ENCODE measurements around the gene DRAM2. TPM values are rescaled to one million over a fixed set of nuclear protein-coding genes. Genes with fewer than 3 reads are reported as not detected.
"Not testable (repeated sequence)": the region's sequence is repeated elsewhere in the genome, so short reads cannot be mapped to it uniquely, and the experiment has no call there.

The DRAM2 gene
- total RNA-seq, 2 donors from 2014 or later, result 11.9 to 27.5 TPM

DNA sequence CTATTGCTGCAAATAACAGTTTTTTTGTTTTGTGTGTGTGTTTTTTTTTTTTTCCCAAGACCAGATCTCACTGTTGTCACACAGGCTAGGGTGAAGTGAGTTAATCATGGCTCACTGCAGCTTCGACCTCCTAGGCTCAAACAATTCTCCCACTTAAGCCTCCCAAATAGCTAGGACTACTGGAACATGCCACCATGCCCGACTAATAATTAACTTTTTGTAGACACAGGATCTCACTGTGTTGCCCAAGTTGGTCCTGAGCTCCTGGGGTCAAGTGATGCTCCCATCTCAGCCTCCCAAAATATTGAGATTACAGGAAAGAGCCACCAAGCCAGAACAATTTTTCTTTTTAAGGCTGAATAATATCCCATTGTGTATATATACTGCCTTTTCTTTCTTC is 34.9 kb downstream of the DRAM2 start:
- intact Hi-C loops (cut with DNase I), result no loop called here
- H3K27me3 ChIP-seq, result no peaks in the 10 kb centered on the region
- peaks cover 1% of the 10 kb centered on the region for H3K4me1 ChIP-seq
- no peaks in the 10 kb centered on the region for H3K9me3 ChIP-seq
- 67% methylated on average over 2 of the region's 2 CpGs for WGBS, 2 donors
- H3K27ac ChIP-seq, result no peak overlapping the region
- no peak for DNase-seq
- TF ChIP-seq, protein P1, sequence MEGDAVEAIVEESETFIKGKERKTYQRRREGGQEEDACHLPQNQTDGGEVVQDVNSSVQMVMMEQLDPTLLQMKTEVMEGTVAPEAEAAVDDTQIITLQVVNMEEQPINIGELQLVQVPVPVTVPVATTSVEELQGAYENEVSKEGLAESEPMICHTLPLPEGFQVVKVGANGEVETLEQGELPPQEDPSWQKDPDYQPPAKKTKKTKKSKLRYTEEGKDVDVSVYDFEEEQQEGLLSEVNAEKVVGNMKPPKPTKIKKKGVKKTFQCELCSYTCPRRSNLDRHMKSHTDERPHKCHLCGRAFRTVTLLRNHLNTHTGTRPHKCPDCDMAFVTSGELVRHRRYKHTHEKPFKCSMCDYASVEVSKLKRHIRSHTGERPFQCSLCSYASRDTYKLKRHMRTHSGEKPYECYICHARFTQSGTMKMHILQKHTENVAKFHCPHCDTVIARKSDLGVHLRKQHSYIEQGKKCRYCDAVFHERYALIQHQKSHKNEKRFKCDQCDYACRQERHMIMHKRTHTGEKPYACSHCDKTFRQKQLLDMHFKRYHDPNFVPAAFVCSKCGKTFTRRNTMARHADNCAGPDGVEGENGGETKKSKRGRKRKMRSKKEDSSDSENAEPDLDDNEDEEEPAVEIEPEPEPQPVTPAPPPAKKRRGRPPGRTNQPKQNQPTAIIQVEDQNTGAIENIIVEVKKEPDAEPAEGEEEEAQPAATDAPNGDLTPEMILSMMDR (IDR thresholded peaks at IDR 0.05), result no peak
- TF ChIP-seq POLR2A (IDR thresholded peaks at IDR 0.05), result no peak
- H3K36me3 ChIP-seq (replicated peaks in 1 of 2; ENCODE audit: insufficient read depth in 1 of 2, low read depth in 2 of 2), result no peaks in the 10 kb centered on the region
- H3K4me3 ChIP-seq, result no peak overlapping the region
- no peak for ATAC-seq

DNA sequence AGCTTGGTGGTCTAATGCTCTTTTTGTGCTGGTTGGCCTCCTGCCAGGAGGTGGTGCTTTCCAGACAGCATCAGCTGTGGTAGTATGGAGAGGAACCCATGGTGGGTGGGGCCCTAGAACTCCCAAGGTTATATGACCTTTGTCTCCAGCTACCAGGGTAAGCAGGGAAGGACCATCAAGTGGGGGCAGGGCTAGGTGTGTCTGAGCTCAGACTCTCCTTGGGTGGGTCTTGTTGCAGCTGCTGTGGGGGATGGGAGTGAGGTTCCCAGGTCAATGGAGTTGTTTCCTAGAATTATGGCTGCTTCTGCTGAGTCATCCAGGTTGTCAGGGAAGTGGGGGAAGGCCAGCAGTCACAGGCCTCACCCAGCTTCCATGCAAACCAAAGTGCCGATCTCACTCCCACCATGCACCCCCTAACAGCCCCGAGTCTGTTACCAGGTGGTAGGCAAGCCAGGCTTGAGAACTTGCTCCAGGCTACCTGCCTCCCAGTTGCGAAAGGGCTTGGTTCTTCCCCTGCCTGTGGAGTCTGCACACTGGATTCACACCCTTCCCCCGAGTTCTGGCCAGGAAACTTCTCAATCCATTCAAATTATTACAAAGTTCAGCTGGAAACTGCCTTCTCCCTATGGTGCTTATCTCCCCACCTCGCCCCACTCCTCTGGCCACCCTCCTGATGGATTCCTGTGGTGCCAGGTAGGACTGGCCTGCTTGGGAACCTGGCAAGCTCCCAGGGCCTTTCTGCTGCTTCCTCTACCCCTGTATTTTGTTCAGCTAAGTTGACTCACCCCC is 37.8 kb downstream of the DRAM2 start:
- ATAC-seq, result no peak

DNA sequence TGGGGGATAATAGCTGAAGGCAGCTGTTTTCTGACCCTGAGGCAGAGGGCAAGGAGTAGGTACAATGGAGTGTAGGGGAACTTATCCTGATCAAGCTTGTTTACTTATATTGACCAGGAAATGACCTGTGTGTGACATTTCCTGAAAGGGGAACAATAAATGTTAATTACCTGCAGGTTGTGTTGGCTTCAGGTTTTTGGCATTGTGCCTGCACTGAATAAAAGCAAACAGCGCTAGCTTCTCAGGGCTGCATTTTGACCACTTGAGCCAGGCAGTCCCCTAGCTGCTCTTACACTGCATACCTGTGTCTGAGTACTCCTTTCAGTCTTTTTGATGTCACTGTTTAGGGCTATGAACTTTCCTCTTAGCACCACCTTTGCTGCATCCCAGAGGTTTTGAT is 40.6 kb downstream of the DRAM2 start:
- no peak overlapping the region for H3K4me3 ChIP-seq
- no peak for TF ChIP-seq POLR2A (IDR thresholded peaks at IDR 0.05)
- TF ChIP-seq, protein P1 (IDR thresholded peaks at IDR 0.05), result no peak
- no peaks in the 10 kb centered on the region for H3K36me3 ChIP-seq (replicated peaks in 1 of 2; ENCODE audit: insufficient read depth in 1 of 2, low read depth in 2 of 2)
- intact Hi-C loops (cut with DNase I), result no loop called here
- 69 to 88% methylated on average over 1 of the region's 1 CpG for WGBS, 2 donors
- ATAC-seq, result no peak
- H3K27me3 ChIP-seq, result no peaks in the 10 kb centered on the region
- no peaks in the 10 kb centered on the region for H3K4me1 ChIP-seq
- no peak overlapping the region for H3K27ac ChIP-seq
- no peak for DNase-seq
- H3K9me3 ChIP-seq, result no peaks in the 10 kb centered on the region

More for the DNA sequence above, 37.8 kb downstream of the DRAM2 start:
- H3K4me1 ChIP-seq, result no peaks in the 10 kb centered on the region
- no peak for DNase-seq
- H3K27me3 ChIP-seq, result no peaks in the 10 kb centered on the region
- 79 to 89% methylated on average over 4 to 5 of the region's 5 CpGs for WGBS, 2 donors
- H3K9me3 ChIP-seq, result no peaks in the 10 kb centered on the region
- no peaks in the 10 kb centered on the region for H3K36me3 ChIP-seq (replicated peaks in 1 of 2; ENCODE audit: insufficient read depth in 1 of 2, low read depth in 2 of 2)
- no peak for TF ChIP-seq POLR2A (IDR thresholded peaks at IDR 0.05)
- TF ChIP-seq, protein P1 (IDR thresholded peaks at IDR 0.05), result no peak
- H3K4me3 ChIP-seq, result no peak overlapping the region
- no peak overlapping the region for H3K27ac ChIP-seq
- intact Hi-C loops (cut with DNase I), result no loop called here

DNA sequence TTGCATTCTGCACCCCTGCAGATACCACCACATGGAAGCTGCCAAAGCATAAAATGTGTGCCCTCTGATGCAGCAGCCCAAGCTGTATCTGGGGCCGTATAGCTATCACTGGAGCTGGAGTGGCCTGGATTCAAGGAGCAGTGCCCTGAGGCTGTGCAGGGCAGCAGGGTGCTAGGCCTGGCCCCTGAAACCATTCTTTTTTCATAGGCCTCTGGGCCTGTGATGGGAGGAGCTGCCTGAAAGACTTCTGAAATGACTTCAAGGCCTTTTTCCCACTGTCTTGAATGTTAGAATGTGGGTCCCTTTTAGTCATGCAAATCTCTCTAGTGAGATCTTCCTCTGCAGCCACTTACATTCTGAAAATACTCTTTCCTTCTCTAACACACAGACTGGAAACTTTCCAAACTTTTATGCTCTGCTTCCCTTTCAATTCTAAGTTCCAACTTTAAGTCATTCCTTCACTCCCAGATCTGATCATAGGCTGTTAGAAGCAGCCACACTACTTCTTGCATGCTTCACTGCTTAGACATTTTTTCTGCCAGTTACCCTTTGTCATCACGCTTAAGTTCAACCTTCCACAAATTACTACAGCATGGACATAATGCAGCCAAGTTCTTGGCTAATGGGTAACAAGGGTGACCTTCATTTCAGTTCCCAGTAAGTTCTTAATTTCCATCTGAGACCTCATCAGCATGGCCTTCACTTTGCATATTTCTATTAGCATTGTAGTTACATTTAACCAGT is 42.4 kb downstream of the DRAM2 start:
- intact Hi-C loops (cut with DNase I), result no loop called here
- no peaks in the 10 kb centered on the region for H3K27me3 ChIP-seq
- ATAC-seq, result no peak
- WGBS, 2 donors, result 25 to 57% methylated on average over 2 of the region's 2 CpGs
- DNase-seq, result no peak
- no peaks in the 10 kb centered on the region for H3K36me3 ChIP-seq (replicated peaks in 1 of 2; ENCODE audit: insufficient read depth in 1 of 2, low read depth in 2 of 2)
- TF ChIP-seq, protein P1 (IDR thresholded peaks at IDR 0.05), result no peak
- no peak overlapping the region for H3K27ac ChIP-seq
- no peaks in the 10 kb centered on the region for H3K4me1 ChIP-seq
- no peaks in the 10 kb centered on the region for H3K9me3 ChIP-seq
- no peak overlapping the region for H3K4me3 ChIP-seq

DNA sequence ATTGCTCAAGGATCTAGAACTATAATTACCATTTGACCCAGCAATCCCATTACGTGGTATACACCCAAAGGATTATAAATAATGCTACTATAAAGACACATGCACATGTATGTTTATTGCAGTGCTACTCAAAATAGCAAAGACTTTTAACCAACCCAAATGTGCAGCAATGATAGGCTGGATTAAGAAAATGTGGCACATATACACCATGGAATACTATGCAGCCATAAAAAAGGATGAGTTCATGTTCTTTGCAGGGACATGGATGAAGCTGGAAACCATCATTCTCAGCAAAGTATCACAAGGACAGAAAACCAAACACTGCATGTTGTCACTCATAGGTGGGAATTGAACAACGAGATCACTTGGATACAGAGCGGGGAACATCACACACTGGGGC is 44.5 kb downstream of the DRAM2 start:
- DNase-seq; H3K36me3 ChIP-seq (replicated peaks in 1 of 2; ENCODE audit: insufficient read depth in 1 of 2, low read depth in 2 of 2); H3K9me3 ChIP-seq; H3K27me3 ChIP-seq; H3K27ac ChIP-seq; H3K4me1 ChIP-seq; intact Hi-C loops (cut with DNase I); H3K4me3 ChIP-seq; ATAC-seq: not testable (repeated sequence)
- WGBS, 2 donors, result 91 to 93% methylated on average over 3 of the region's 3 CpGs
